Common myeloid progenitor, CD34-positive (primary cell): Measurements from ENCODE around the gene TIAM2.

Experiments
- CTCF ChIA-PET: fragments of 350-600 bp; sonication (Branson Sonifier 250); formaldehyde crosslinking; loops from one replicate; lab custom pipeline; 2021; ENCODE audit warnings: antibody characterized with exemption; lab: Charles Lee
- POLR2A ChIA-PET: fragments of 350-600 bp; sonication (Branson Sonifier 250); formaldehyde crosslinking; loops from one replicate; lab custom pipeline; 2021; ENCODE audit warnings: antibody characterized with exemption; lab: Charles Lee
- DNase-seq, 3 donors: peaks; one replicate each; pipeline versions ENCODE4 v3.0.0 to v3.0.0-alpha.2; 2013
- H3K27ac ChIP-seq, 2 experiments: 1 replicate in 1 of 2; 2 replicates in 1 of 2; pipeline ENCODE4 v1.7.0; 2013; ENCODE audit warnings: inconsistent platforms in 2 of 2, low read length in 2 of 2, mild to moderate bottlenecking in 2 of 2, low read depth in 1 of 2, moderate library complexity in 1 of 2; ENCODE audit not compliant: severe bottlenecking in 2 of 2, insufficient read depth in 1 of 2, poor library complexity in 1 of 2
- H3K27me3 ChIP-seq, 5 experiments: replicated peaks in 2 of 5; 1 replicate in 3 of 5; 2 replicates in 2 of 5; pipeline versions ENCODE4 v1.6.1 to v1.7.0; 2013; ENCODE audit warnings: low read length in 4 of 5, mild to moderate bottlenecking in 2 of 5, moderate library complexity in 2 of 5, inconsistent platforms in 1 of 5; ENCODE audit not compliant: insufficient read depth in 5 of 5, control insufficient read depth in 4 of 5
- H3K36me3 ChIP-seq, 4 experiments: 1 replicate in 2 of 4; 2 replicates in 2 of 4; pipeline versions ENCODE4 v1.6.1 to v1.7.0; 2013; ENCODE audit warnings: low read length in 3 of 4, control low read depth in 1 of 4, mild to moderate bottlenecking in 1 of 4; ENCODE audit not compliant: control insufficient read depth in 4 of 4, insufficient read depth in 4 of 4
- H3K4me1 ChIP-seq, 4 experiments: 1 replicate in 3 of 4; 2 replicates in 1 of 4; pipeline versions ENCODE4 v1.6.1 to v1.7.1; 2013; ENCODE audit warnings: low read length in 3 of 4, mild to moderate bottlenecking in 3 of 4, control low read depth in 1 of 4, inconsistent platforms in 1 of 4, moderate library complexity in 1 of 4; ENCODE audit not compliant: control insufficient read depth in 4 of 4, insufficient read depth in 4 of 4; ENCODE audit errors: control extremely low read depth in 1 of 4
- H3K4me3 ChIP-seq, 7 experiments: 1 replicate in 4 of 7; 2 replicates in 3 of 7; pipeline versions ENCODE4 v1.5.1 to v1.7.0; 2013; ENCODE audit warnings: mild to moderate bottlenecking in 7 of 7, low read length in 6 of 7, moderate library complexity in 6 of 7, inconsistent platforms in 2 of 7, low read depth in 2 of 7, control low read depth in 1 of 7; ENCODE audit not compliant: insufficient read depth in 4 of 7, control insufficient read depth in 1 of 7; ENCODE audit errors: extremely low read depth in 1 of 7
- H3K9me3 ChIP-seq, 5 experiments: 1 replicate in 4 of 5; 2 replicates in 1 of 5; pipeline versions ENCODE4 v1.6.1 to v1.7.1; 2013; ENCODE audit warnings: low read length in 4 of 5, mild to moderate bottlenecking in 2 of 5, inconsistent platforms in 1 of 5, low read depth in 1 of 5, moderate library complexity in 1 of 5; ENCODE audit not compliant: control insufficient read depth in 4 of 5, insufficient read depth in 2 of 5; ENCODE audit errors: control extremely low read depth in 1 of 5
- WGBS: methylation state at CpG from one replicate; pipeline ENCODE4 v1.1.5; 2013; ENCODE audit not compliant: insufficient coverage; 5-methylcytosine and 5-hydroxymethylcytosine counted together

TIAM2 gene

DNA sequence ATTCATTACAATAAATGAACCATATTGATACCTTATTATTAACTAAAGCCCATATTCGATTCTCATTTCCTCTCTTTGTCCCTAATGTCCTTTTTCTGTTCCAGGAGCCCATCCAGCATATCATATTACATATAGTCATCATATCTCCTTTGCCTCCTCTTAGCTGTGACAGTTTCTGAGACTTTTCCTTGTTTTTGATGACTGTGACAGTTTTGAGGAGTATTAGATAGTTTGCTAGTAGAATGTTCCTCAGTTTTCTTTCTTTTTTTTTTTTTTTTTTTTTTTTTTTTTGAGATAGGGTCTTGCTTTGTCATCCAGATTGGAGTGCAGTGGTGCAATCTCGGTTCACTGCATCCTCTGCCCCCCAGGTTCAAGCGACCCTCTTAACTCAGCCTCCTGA is 61.6 kb downstream of the TIAM2 start:
- H3K36me3 ChIP-seq = no peaks in the 10 kb centered on the region
- H3K4me3 ChIP-seq = no peak overlapping the region
- ChIA-PET CTCF (no interaction called here), POLR2A (no interaction called here)
- no peaks in the 10 kb centered on the region for H3K4me1 ChIP-seq
- WGBS = no CpG with 5 or more reads among the region's 3 CpGs
- no peak for DNase-seq
- H3K27ac ChIP-seq = no peak overlapping the region
- H3K9me3 ChIP-seq = no peaks in the 10 kb centered on the region
- H3K27me3 ChIP-seq = no peaks in the 10 kb centered on the region

DNA sequence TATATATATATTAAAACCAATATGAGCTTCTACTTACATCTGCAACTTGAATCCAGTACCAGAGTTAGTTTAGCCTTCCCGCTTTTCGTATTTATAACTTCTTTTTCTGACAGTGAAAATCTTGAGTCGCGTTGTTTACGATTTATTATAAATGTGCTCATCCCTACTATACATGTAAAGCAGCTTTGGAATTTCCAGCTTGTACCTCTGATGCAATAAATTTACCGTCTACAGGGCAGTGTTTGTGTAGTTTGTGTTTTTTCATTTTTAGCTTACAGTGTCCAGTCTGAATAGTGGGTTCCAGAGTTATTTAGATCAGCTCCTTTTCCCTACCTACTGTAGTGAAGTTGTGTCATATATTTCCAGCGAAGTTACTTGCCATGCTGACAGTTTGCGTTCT is 66.3 kb downstream of the TIAM2 start:
- H3K36me3 ChIP-seq = no peaks in the 10 kb centered on the region
- CTCF ChIA-PET = interaction anchor here (0.6 to 1.1 kb wide), 3 partner anchors 8 to 82 kb away, joined by 3 to 4 read pairs (median 3); no protein-coding TSS in a partner anchor
- POLR2A ChIA-PET = no interaction called here
- H3K4me1 ChIP-seq = no peaks in the 10 kb centered on the region
- H3K4me3 ChIP-seq = no peak overlapping the region
- WGBS = 97% methylated on average over 5 of the region's 8 CpGs
- no peak overlapping the region for H3K27ac ChIP-seq
- H3K9me3 ChIP-seq = no peaks in the 10 kb centered on the region
- H3K27me3 ChIP-seq = no peaks in the 10 kb centered on the region
- no peak for DNase-seq

DNA sequence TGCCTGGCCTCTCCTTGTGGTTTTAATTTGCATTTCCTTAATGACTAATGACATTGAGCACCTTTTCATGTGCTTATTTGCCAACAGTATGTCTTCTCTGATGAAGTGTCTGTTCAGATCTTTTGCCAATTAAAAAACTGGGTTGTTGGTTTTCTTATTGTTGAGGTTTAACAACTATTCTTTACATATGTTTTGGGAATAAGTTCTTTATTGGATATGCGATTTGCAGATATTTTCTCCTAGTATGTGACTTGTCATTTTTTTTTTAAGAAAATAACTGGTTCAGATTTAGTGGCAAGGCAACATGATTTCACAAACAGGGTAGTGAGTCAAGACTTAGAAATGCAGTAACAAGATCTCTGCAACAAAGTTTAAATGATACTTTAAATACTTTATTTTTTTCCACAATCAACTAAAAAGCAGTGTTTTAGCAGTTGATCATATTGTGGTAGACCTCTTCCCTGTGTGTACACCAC is 67.8 kb downstream of the TIAM2 start:
- H3K36me3 ChIP-seq = no peaks in the 10 kb centered on the region
- H3K27me3 ChIP-seq = no peaks in the 10 kb centered on the region
- H3K9me3 ChIP-seq = no peaks in the 10 kb centered on the region
- 100% methylated on average over 1 of the region's 1 CpG for WGBS
- H3K4me1 ChIP-seq = peaks cover 0 to 5% (median under 1%) of the 10 kb centered on the region in 4 experiments
- CTCF ChIA-PET = no interaction called here
- DNase-seq = no peak
- POLR2A ChIA-PET = no interaction called here
- H3K27ac ChIP-seq = no peak overlapping the region
- H3K4me3 ChIP-seq = no peak overlapping the region

DNA sequence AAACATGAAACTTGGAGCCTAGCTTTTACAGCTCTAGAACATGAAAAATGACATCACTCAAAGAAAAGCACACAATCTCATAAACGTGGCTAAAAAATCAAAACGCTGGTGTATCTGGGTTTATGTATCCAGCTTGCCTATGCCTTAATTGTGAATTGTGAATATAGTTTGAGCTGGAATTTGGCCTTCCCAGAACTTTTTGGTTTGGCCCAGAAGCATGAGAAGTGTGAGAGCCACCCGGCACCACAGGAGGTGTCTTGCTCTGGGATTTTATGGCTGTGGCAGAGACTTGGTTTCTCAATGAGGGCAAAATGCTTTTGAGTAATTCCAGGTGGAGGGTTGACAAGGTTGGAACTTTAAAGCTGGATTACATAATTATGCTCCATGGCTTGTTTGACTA is 69.2 kb downstream of the TIAM2 start:
- ChIA-PET POLR2A (no interaction called here), CTCF (no interaction called here)
- Histone ChIP-seq H3K4me1 (peaks cover 0 to 13% (median 6%) of the 10 kb centered on the region in 4 experiments), H3K9me3 (no peaks in the 10 kb centered on the region), H3K36me3 (no peaks in the 10 kb centered on the region), H3K4me3 (no peak overlapping the region), H3K27ac (no peak overlapping the region), H3K27me3 (no peaks in the 10 kb centered on the region)
- 100% methylated on average over 1 of the region's 3 CpGs for WGBS
- DNase-seq = no peak

DNA sequence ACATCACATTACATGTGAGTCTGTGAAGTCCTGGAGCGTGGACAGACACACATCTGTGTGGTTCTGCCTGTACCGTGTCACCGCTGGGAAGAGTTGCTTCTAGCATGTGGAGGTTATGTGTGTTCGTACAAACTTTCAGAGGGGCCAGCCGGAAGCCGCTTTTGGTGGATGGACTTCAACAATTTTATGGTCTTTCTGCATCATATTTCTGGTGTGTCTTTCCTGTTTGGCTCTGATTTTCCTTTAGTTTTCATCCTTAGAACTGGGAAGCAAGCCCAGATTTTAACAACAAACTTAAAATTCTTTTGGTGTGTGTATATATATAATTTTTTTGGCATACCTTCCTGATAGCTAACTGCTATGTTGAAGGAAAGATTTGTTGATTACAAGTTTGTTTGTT is 71.2 kb downstream of the TIAM2 start:
- H3K4me3 ChIP-seq = no peak overlapping the region
- CTCF ChIA-PET = interaction anchor here (1.3 kb wide), 1 partner anchor 13 kb away, joined by 3 read pairs; no protein-coding TSS in a partner anchor
- no peaks in the 10 kb centered on the region for H3K36me3 ChIP-seq
- WGBS = 100% methylated on average over 6 of the region's 6 CpGs
- H3K9me3 ChIP-seq = no peaks in the 10 kb centered on the region
- POLR2A ChIA-PET = no interaction called here
- H3K27ac ChIP-seq = no peak overlapping the region
- no peak for DNase-seq
- no peaks in the 10 kb centered on the region for H3K27me3 ChIP-seq
- H3K4me1 ChIP-seq = peaks cover 0 to 13% (median 6%) of the 10 kb centered on the region in 4 experiments

DNA sequence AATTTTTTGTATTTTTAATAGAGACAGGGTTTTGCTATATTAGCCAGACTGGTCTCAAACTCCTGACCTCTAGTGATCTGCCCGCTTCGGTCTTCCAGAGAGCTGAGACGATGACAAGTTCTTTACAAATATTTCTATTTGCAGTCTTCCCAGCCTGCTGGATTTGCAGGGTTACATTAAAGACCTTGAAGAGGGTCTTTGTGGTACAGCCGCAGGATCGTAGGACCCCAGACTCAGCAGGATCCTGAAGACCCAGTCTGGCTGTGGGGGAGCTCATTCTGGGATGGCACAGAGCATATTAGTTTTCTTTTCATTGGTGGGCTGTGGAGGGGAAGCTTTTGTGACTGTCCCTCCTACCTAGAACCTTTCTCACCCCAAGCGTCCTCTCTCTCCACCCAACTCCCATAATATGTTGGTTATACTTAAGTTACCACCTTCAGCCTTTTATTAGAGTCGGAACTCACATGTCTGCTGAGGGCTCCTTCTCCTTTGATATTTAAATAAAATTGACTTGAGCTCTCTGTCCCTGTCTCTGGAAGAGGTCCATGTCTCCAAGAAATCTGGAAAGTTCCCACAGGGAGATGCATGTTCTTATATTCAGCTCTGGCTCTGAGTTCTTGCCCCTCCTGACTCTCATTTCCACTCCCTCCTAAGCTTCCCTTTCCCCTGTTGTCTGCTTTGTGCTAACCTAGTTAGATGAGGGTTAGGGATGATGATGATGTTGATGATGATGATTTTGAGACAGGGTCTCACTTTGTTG is 72.0 kb downstream of the TIAM2 start:
- no peak for DNase-seq
- H3K4me3 ChIP-seq = no peak overlapping the region
- POLR2A ChIA-PET = interaction anchor here (0.6 kb wide), 1 partner anchor 187 kb away, joined by 4 read pairs; no protein-coding TSS in a partner anchor
- no peak overlapping the region for H3K27ac ChIP-seq
- H3K4me1 ChIP-seq = peaks cover 0 to 13% (median 6%) of the 10 kb centered on the region in 4 experiments
- no peaks in the 10 kb centered on the region for H3K9me3 ChIP-seq
- CTCF ChIA-PET = interaction anchor here (1.3 kb wide), 1 partner anchor 12 kb away, joined by 3 read pairs; no protein-coding TSS in a partner anchor
- H3K27me3 ChIP-seq = no peaks in the 10 kb centered on the region
- H3K36me3 ChIP-seq = no peaks in the 10 kb centered on the region
- WGBS = 81% methylated on average over 5 of the region's 7 CpGs

DNA sequence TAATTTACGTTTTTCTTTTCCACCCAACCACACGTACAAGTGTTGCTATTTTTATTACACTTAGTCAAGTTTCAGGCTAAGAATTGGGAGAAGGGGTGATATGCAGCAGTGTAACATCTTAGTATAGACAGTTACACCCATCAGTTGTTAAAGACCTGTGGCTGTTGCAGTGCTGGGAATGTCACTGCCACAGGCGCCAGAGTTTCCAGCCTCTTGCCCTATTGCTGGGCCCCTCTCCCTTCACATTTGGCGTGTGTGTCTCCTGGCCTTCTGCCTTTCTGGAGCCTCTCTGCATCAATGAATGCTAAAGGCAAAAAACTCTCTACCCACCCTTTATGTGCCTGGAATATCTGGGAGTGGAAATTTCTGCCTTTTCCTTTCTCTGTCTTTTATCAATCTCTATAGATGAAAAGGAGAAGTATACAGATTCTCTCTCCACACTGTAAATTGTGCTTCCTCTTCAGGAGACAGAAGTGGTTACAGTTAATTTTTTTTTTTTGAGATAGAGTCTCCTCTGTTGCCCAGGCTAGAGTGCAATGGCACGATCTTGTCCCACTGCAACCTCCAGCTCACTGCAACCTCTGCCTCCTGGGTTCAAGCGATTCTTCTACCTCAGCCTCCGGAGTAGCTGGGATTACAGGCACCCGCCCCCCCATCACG is 73.0 kb downstream of the TIAM2 start:
- CTCF ChIA-PET = interaction anchor here (1.2 kb wide), 1 partner anchor 9 kb away, joined by 3 read pairs; no protein-coding TSS in a partner anchor

More for the DNA sequence above, 73.0 kb downstream of the TIAM2 start:
- Histone ChIP-seq H3K9me3 (no peaks in the 10 kb centered on the region), H3K36me3 (no peaks in the 10 kb centered on the region), H3K4me1 (peaks cover 0 to 13% (median 6%) of the 10 kb centered on the region in 4 experiments), H3K4me3 (no peak overlapping the region), H3K27ac (no peak overlapping the region), H3K27me3 (no peaks in the 10 kb centered on the region)
- POLR2A ChIA-PET = no interaction called here
- DNase-seq = peak in 2 of 3 donors; percentile 50 to 60
- WGBS = 42% methylated on average over 2 of the region's 9 CpGs
